ENCODE measurements around the gene KCTD3. TPM values are rescaled to one million over a fixed set of nuclear protein-coding genes. Genes with fewer than 3 reads are reported as not detected.
A peak's percentile ranks its signal among the peaks of the same experiment; 100 is the strongest.

KCTD3 gene
- total RNA-seq, 1 experiment from 2014 or later = 52.8 TPM

DNA sequence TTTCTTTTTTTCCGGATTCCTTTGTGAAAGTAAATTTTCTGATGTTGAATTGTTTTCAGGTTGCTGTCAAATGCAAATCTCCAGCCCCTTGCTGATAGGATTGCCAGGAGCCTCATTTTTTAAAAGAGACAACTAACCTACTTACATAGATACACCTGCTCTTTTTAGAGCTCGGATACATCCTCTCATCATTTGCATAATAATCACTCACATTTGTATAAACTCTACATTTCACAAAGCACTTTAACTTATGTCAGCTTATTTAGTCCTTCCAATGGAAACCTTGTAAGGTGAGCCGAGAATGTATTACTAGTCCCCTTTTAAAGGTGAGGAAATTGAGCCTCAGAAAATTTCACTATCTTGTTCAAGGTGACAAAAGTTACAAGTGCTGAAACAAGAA is 84.8 kb downstream of the KCTD3 start:
- POLR2A ChIA-PET (ENCODE audit: unreplicated experiment) = interaction anchor here (0.7 kb wide), 1 partner anchor 81 kb away, joined by 10 read pairs; no protein-coding TSS in a partner anchor
- no peak for ATAC-seq

GRCh38 chr1:215652371-215652770 is 85.3 kb downstream of the KCTD3 start:
- intact Hi-C loops (cut with micrococcal nuclease) = no loop called here
- DNase-seq (no peak), ATAC-seq (no peak)
- Histone ChIP-seq H3K79me2 (ENCODE audit: low read length) (no peaks in the 10 kb centered on the region), H3K9me2 (replicated peaks; ENCODE audit: low read length) (no peaks in the 10 kb centered on the region), H3K4me2 (ENCODE audit: low read length) (no peak overlapping the region), H3K9ac (ENCODE audit: low read length) (no peak overlapping the region), H3K9me3 (ENCODE audit: low read length) (no peaks in the 10 kb centered on the region), H3K36me3 (ENCODE audit: low read depth, low read length) (no peaks in the 10 kb centered on the region), H3K4me1 (ENCODE audit: insufficient read depth, low read length) (no peaks in the 10 kb centered on the region), H3K27ac (ENCODE audit: low read length) (no peak overlapping the region), H2AFZ (ENCODE audit: low read length) (no peak overlapping the region), H3K27me3 (ENCODE audit: low read length) (peaks cover 60% of the 10 kb centered on the region), H3F3A (ENCODE audit: low read length, unreplicated experiment) (no peaks in the 10 kb centered on the region), H3K4me3 (ENCODE audit: low read length) (no peak overlapping the region), H4K20me1 (ENCODE audit: low read length) (no peaks in the 10 kb centered on the region)
- no peak for TF ChIP-seq EZH2phosphoT487 (IDR thresholded peaks at IDR 0.05; ENCODE audit: borderline replicate concordance, low read length)
- TF ChIP-seq CTCF (conservative IDR thresholded peaks at IDR 0.05; ENCODE audit: low read depth, low read length) = no peak
- TF ChIP-seq EZH2 (IDR thresholded peaks at IDR 0.05; ENCODE audit: low read length, unreplicated experiment) = no peak
- ChIA-PET POLR2A (ENCODE audit: unreplicated experiment) (no interaction called here), CTCF (interaction anchor here (0.7 kb wide), 1 partner anchor 27 kb away, joined by 3 read pairs; no protein-coding TSS in a partner anchor)
- no TSS peak for BruUV-seq (replicated peaks)

More for the DNA sequence above, 84.8 kb downstream of the KCTD3 start:
- intact Hi-C loops (cut with micrococcal nuclease) = no loop called here
- Histone ChIP-seq H2AFZ (ENCODE audit: low read length) (no peak overlapping the region), H3K27me3 (ENCODE audit: low read length) (peaks cover 58% of the 10 kb centered on the region), H3K27ac (ENCODE audit: low read length) (no peak overlapping the region), H3K4me3 (ENCODE audit: low read length) (no peak overlapping the region), H3K36me3 (ENCODE audit: low read depth, low read length) (no peaks in the 10 kb centered on the region), H3K4me1 (ENCODE audit: insufficient read depth, low read length) (no peaks in the 10 kb centered on the region), H3K4me2 (ENCODE audit: low read length) (peak overlapping the region; percentile 15; the same call in 1 of the 2 replicates), H3K9me3 (ENCODE audit: low read length) (no peaks in the 10 kb centered on the region), H3K79me2 (ENCODE audit: low read length) (no peaks in the 10 kb centered on the region), H3K9ac (ENCODE audit: low read length) (no peak overlapping the region), H3F3A (ENCODE audit: low read length, unreplicated experiment) (no peaks in the 10 kb centered on the region), H4K20me1 (ENCODE audit: low read length) (no peaks in the 10 kb centered on the region), H3K9me2 (replicated peaks; ENCODE audit: low read length) (no peaks in the 10 kb centered on the region)
- no peak for TF ChIP-seq CTCF (conservative IDR thresholded peaks at IDR 0.05; ENCODE audit: low read depth, low read length)
- TF ChIP-seq EZH2 (IDR thresholded peaks at IDR 0.05; ENCODE audit: low read length, unreplicated experiment) = no peak
- TF ChIP-seq EZH2phosphoT487 (IDR thresholded peaks at IDR 0.05; ENCODE audit: borderline replicate concordance, low read length) = no peak
- CTCF ChIA-PET = interaction anchor here (0.7 kb wide), 1 partner anchor 28 kb away, joined by 3 read pairs; no protein-coding TSS in a partner anchor
- no peak for DNase-seq
- BruUV-seq (replicated peaks) = no TSS peak

DNA sequence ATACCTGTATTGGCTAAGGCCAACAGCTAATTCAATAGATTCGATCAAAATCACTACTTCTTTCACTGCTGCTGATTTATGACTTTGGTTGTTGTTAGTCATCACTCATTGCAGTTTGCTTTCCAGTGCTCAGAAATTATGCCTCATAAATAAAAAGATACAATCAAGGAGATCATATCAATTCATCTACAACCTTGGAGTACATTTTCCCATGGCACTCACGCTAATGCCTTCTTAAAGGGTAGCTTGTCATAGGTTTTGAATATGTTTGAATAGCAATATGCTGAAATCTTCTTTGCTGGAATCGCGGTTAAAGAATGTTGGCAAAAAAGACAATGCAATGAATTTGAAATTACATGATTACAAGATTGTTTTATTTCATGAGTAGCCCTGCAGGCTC is 89.9 kb downstream of the KCTD3 start:
- ChIA-PET POLR2A (ENCODE audit: unreplicated experiment) (no interaction called here), CTCF (no interaction called here)
- H2AFZ ChIP-seq (ENCODE audit: low read length) = no peak overlapping the region
- H3K4me1 ChIP-seq (ENCODE audit: insufficient read depth, low read length) = no peaks in the 10 kb centered on the region
- intact Hi-C loops (cut with micrococcal nuclease) = no loop called here
- no peaks in the 10 kb centered on the region for H3K79me2 ChIP-seq (ENCODE audit: low read length)
- H3F3A ChIP-seq (ENCODE audit: low read length, unreplicated experiment) = no peaks in the 10 kb centered on the region
- H3K4me3 ChIP-seq (ENCODE audit: low read length) = no peak overlapping the region
- TF ChIP-seq CTCF (conservative IDR thresholded peaks at IDR 0.05; ENCODE audit: low read depth, low read length) (no peak), EZH2 (IDR thresholded peaks at IDR 0.05; ENCODE audit: low read length, unreplicated experiment) (no peak), EZH2phosphoT487 (IDR thresholded peaks at IDR 0.05; ENCODE audit: borderline replicate concordance, low read length) (no peak)
- H3K36me3 ChIP-seq (ENCODE audit: low read depth, low read length) = no peaks in the 10 kb centered on the region
- H3K27me3 ChIP-seq (ENCODE audit: low read length) = peaks cover 58% of the 10 kb centered on the region
- H3K9me2 ChIP-seq (replicated peaks; ENCODE audit: low read length) = no peaks in the 10 kb centered on the region; the same call in 1 of the 2 replicates
- ATAC-seq (peak; percentile 35; the same call in 1 of the 2 replicates), DNase-seq (peak; percentile 56)
- H3K4me2 ChIP-seq (ENCODE audit: low read length) = no peak overlapping the region
- no peak overlapping the region for H3K27ac ChIP-seq (ENCODE audit: low read length)
- H3K9me3 ChIP-seq (ENCODE audit: low read length) = no peaks in the 10 kb centered on the region
- H3K9ac ChIP-seq (ENCODE audit: low read length) = no peak overlapping the region
- BruUV-seq (replicated peaks) = no TSS peak
- no peaks in the 10 kb centered on the region; the same call in 1 of the 2 replicates for H4K20me1 ChIP-seq (ENCODE audit: low read length)

Data from PC-3 (cell line).